HEK293 (cell line): ENCODE results near the gene DNAH1.

Source experiments
- CTCF ChIA-PET: fragments of 350-600 bp; formaldehyde crosslinking; extraction: SDS; loops from one replicate; lab custom pipeline; 2021; ENCODE audit warnings: antibody characterized with exemption; lab: Yijun Ruan, JAX
- POLR2A ChIA-PET: fragments of 300-600 bp; formaldehyde crosslinking; extraction: SDS; loops from one replicate; lab custom pipeline; 2020; ENCODE audit warnings: antibody characterized with exemption, inconsistent platforms; lab: Yijun Ruan, JAX
- H3K27ac ChIP-seq: fragments of 200-500 bp; sonication (Bioruptor generic); 2 replicates; pipeline ENCODE4 v1.5.1; 2014; ENCODE audit warnings: low read depth, low read length, control low read depth, inconsistent platforms; ENCODE audit errors: extremely low read depth
- H3K36me3 ChIP-seq, 2 experiments: fragments of 200-500 bp in 1 of 2; sonication (Bioruptor generic) in 1 of 2; 1 replicate in 1 of 2; 2 replicates in 1 of 2; pipeline ENCODE4 v1.5.1; 2014 to 2017; ENCODE audit warnings: inconsistent platforms in 2 of 2, low read length in 2 of 2; ENCODE audit not compliant: control insufficient read depth in 2 of 2, insufficient read depth in 1 of 2
- H3K4me1 ChIP-seq: fragments of 200-500 bp; sonication (Bioruptor generic); 2 replicates; pipeline ENCODE4 v1.5.1; 2014; ENCODE audit warnings: mild to moderate bottlenecking, low read length, inconsistent platforms; ENCODE audit not compliant: control insufficient read depth, insufficient read depth
- H3K4me3 ChIP-seq: 2 replicates; pipeline ENCODE4 v1.5.1; 2011; ENCODE audit warnings: low read depth, mild to moderate bottlenecking, control low read depth, low read length, moderate library complexity
- H3K9me3 ChIP-seq: fragments of 200-500 bp; sonication (Bioruptor generic); 2 replicates; pipeline ENCODE4 v1.5.1; 2014; ENCODE audit warnings: low read depth, low read length, inconsistent platforms; ENCODE audit not compliant: control insufficient read depth, insufficient read depth
- GFI1B ChIP-seq: fragments of 450-650 bp; formaldehyde crosslinking; IDR thresholded peaks from 2 replicates; pipeline ENCODE4 v1.5.1; 2016; ENCODE audit warnings: missing biosample characterization, missing genetic modification characterization
- HOXA7 ChIP-seq: sonication (generic); formaldehyde crosslinking; IDR thresholded peaks from 2 replicates; pipeline ENCODE4 v1.8.1; 2022; ENCODE audit warnings: missing genetic modification reagents, borderline replicate concordance
- SP3 ChIP-seq: fragments of 450-650 bp; formaldehyde crosslinking; IDR thresholded peaks from 2 replicates; pipeline ENCODE4 v1.5.1; 2016; ENCODE audit warnings: missing biosample characterization, missing genetic modification characterization
- YY1 ChIP-seq: fragments of 450-650 bp; formaldehyde crosslinking; IDR thresholded peaks from 2 replicates; pipeline ENCODE4 v1.5.1; 2018; ENCODE audit warnings: missing biosample characterization, missing genetic modification characterization
- ZBTB20 ChIP-seq: fragments of 450-650 bp; formaldehyde crosslinking; IDR thresholded peaks from 2 replicates; pipeline ENCODE4 v1.5.1; 2016; ENCODE audit warnings: missing biosample characterization, missing genetic modification characterization
- ZBTB48 ChIP-seq: fragments of 450-650 bp; formaldehyde crosslinking; IDR thresholded peaks from 2 replicates; pipeline ENCODE4 v1.5.1; 2016; ENCODE audit warnings: missing biosample characterization, missing genetic modification characterization
- ZFP3 ChIP-seq: fragments of 450-650 bp; formaldehyde crosslinking; IDR thresholded peaks from 2 replicates; pipeline ENCODE4 v1.5.1; 2016; ENCODE audit warnings: low read depth, missing biosample characterization, missing genetic modification characterization
- ZNF114 ChIP-seq: fragments of 450-650 bp; formaldehyde crosslinking; IDR thresholded peaks from 2 replicates; pipeline ENCODE4 v1.5.0; 2017; ENCODE audit warnings: missing biosample characterization, missing genetic modification characterization
- ZNF146 ChIP-seq: fragments of 450-650 bp; formaldehyde crosslinking; IDR thresholded peaks from 2 replicates; pipeline ENCODE4 v1.5.1; 2016; ENCODE audit warnings: missing biosample characterization, missing genetic modification characterization
- ZNF169 ChIP-seq: fragments of 450-650 bp; formaldehyde crosslinking; IDR thresholded peaks from 2 replicates; pipeline ENCODE4 v1.5.1; 2016; ENCODE audit warnings: missing biosample characterization, missing genetic modification characterization
- ZNF335 ChIP-seq: fragments of 450-650 bp; formaldehyde crosslinking; conservative IDR thresholded peaks from 2 replicates; pipeline ENCODE4 v1.5.1; 2016; ENCODE audit warnings: missing biosample characterization, missing genetic modification characterization
- ZNF354C ChIP-seq: fragments of 450-650 bp; formaldehyde crosslinking; IDR thresholded peaks from 2 replicates; pipeline ENCODE4 v1.5.1; 2016; ENCODE audit warnings: missing biosample characterization, missing genetic modification characterization, low read depth, borderline replicate concordance
- ZNF48 ChIP-seq: fragments of 450-650 bp; formaldehyde crosslinking; IDR thresholded peaks from 2 replicates; pipeline ENCODE4 v1.5.1; 2016; ENCODE audit warnings: missing biosample characterization, missing genetic modification characterization
- ZNF548 ChIP-seq: fragments of 450-650 bp; formaldehyde crosslinking; IDR thresholded peaks from 2 replicates; pipeline ENCODE4 v1.5.1; 2016; ENCODE audit warnings: missing biosample characterization, missing genetic modification characterization
- ZNF596 ChIP-seq: fragments of 450-650 bp; IDR thresholded peaks from 2 replicates; pipeline ENCODE4 v1.5.0; 2018; ENCODE audit warnings: missing biosample characterization, mild to moderate bottlenecking, missing genetic modification characterization, moderate library complexity
- ZNF664 ChIP-seq: fragments of 450-650 bp; formaldehyde crosslinking; IDR thresholded peaks from 2 replicates; pipeline ENCODE4 v1.5.1; 2016; ENCODE audit warnings: missing biosample characterization, missing genetic modification characterization
- ZNF76 ChIP-seq: fragments of 450-650 bp; formaldehyde crosslinking; IDR thresholded peaks from 2 replicates; pipeline ENCODE4; 2016; ENCODE audit warnings: low read depth, missing biosample characterization, missing genetic modification characterization, borderline replicate concordance
- ZNF776 ChIP-seq: fragments of 450-650 bp; formaldehyde crosslinking; IDR thresholded peaks from 2 replicates; pipeline ENCODE4 v1.5.0; 2017; ENCODE audit warnings: missing biosample characterization, missing genetic modification characterization, borderline replicate concordance
- ZNF777 ChIP-seq: fragments of 450-650 bp; formaldehyde crosslinking; IDR thresholded peaks from 2 replicates; pipeline ENCODE4 v1.5.1; 2017; ENCODE audit warnings: missing biosample characterization, missing genetic modification characterization, borderline replicate concordance
- ZSCAN16 ChIP-seq: fragments of 450-650 bp; formaldehyde crosslinking; IDR thresholded peaks from 2 replicates; pipeline ENCODE4 v1.5.1; 2016; ENCODE audit warnings: missing biosample characterization, missing genetic modification characterization
- TF ChIP-seq, protein P1 (sequence below): fragments of 450-650 bp; formaldehyde crosslinking; IDR thresholded peaks from 2 replicates; pipeline ENCODE4 v1.5.1; 2016; ENCODE audit warnings: missing biosample characterization, missing genetic modification characterization, borderline replicate concordance
- TF ChIP-seq, protein P2 (sequence below): fragments of 450-650 bp; formaldehyde crosslinking; IDR thresholded peaks from 2 replicates; pipeline ENCODE4 v1.5.1; 2016; ENCODE audit warnings: missing biosample characterization, missing genetic modification characterization
- TF ChIP-seq, protein P3 (sequence below): fragments of 450-650 bp; formaldehyde crosslinking; IDR thresholded peaks from 2 replicates; pipeline ENCODE4 v1.5.1; 2016; ENCODE audit warnings: missing biosample characterization, missing genetic modification characterization
- TF ChIP-seq, protein P4 (sequence below): fragments of 450-650 bp; formaldehyde crosslinking; IDR thresholded peaks from 2 replicates; pipeline ENCODE4 v1.5.1; 2016; ENCODE audit warnings: missing biosample characterization, missing genetic modification characterization

Gene DNAH1

DNA sequence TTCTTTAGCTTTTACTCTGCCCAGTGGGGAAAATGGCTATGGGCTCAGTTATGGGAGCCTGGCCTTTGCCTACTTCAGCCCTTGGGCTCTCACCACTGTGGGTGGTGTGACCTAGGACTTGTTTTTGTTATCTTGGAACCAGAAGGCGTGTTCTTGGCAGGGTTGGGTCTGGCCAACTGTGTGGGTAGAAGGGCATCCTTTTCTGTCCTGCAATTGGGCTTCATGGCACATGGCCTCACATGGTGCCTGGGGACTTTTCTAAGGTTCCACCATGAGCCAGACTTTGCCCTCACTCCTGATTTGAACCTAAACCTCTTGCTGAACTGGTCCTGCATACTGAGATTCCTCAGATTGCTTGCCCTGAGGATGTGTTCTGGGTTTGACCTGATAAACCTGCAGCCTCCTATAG is 26.8 kb upstream of the DNAH1 start:
- POLR2A ChIA-PET = no interaction called here
- no peaks in the 10 kb centered on the region for H3K4me1 ChIP-seq
- H3K4me3 ChIP-seq = no peak overlapping the region
- TF ChIP-seq YY1 = no peak
- TF ChIP-seq ZBTB48 (tag by site-specific recombination) = no peak
- no peak for TF ChIP-seq ZNF596 (tag by site-specific recombination)
- TF ChIP-seq ZNF776 (tag by site-specific recombination) = no peak
- no peak for TF ChIP-seq ZNF48
- no peak for TF ChIP-seq HOXA7 (CRISPR knock-in tag)
- TF ChIP-seq ZNF354C (tag by site-specific recombination) = no peak
- no peak for TF ChIP-seq ZBTB20
- no peak for TF ChIP-seq ZNF114 (tag by site-specific recombination)
- H3K27ac ChIP-seq = no peak overlapping the region
- H3K9me3 ChIP-seq = no peaks in the 10 kb centered on the region
- CTCF ChIA-PET = interaction anchor here (0.7 to 1.5 kb wide), 4 partner anchors 10 to 69 kb away, joined by 4 to 11 read pairs (median 4); no protein-coding TSS in a partner anchor
- peaks cover 0 to 22% of the 10 kb centered on the region in 2 experiments; a peak in 1 of 3 replicates for H3K36me3 ChIP-seq

DNA sequence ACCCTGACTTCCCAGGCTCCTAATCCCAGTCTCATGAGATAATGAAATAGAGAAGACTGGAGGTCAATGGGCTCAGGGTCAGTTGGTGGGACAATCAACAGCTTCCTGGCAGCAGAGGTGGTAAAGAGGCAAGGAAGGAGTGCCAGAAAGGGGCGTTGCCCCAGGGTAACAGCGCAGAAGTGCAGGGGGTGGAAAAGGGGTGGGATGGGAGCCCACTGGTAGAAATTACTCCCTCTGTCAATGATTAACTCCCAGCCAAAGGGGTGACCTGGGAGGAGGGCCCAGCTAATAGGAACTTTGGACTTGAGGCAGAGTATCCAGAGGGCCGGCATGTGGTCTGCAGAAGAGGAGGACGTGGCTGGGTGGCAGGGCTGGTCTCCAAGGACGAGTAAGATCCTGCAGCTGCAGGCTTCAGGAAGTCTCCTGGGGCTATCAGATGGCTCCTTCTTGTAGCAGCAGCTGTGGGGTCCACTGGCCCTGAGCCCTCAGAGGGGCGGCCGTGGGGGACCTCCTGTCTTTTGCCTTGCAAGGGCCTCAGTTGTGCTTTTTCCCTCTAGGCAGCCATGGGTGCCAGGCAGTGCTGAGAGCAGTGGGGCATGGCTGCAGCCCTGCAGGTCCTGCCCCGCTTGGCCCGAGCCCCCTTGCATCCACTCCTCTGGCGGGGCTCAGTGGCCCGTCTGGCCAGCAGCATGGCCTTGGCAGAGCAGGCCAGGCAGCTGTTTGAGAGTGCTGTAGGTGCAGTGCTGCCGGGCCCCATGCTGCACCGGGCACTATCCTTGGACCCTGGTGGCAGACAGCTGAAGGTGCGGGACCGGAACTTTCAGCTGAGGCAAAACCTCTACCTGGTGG is 26.1 kb upstream of the DNAH1 start:
- TF ChIP-seq ZNF777 (tag by site-specific recombination) = no peak
- no peak for TF ChIP-seq ZNF146
- no peak for TF ChIP-seq ZNF76 (tag by site-specific recombination)
- no peak for TF ChIP-seq ZNF548
- TF ChIP-seq, protein P1, sequence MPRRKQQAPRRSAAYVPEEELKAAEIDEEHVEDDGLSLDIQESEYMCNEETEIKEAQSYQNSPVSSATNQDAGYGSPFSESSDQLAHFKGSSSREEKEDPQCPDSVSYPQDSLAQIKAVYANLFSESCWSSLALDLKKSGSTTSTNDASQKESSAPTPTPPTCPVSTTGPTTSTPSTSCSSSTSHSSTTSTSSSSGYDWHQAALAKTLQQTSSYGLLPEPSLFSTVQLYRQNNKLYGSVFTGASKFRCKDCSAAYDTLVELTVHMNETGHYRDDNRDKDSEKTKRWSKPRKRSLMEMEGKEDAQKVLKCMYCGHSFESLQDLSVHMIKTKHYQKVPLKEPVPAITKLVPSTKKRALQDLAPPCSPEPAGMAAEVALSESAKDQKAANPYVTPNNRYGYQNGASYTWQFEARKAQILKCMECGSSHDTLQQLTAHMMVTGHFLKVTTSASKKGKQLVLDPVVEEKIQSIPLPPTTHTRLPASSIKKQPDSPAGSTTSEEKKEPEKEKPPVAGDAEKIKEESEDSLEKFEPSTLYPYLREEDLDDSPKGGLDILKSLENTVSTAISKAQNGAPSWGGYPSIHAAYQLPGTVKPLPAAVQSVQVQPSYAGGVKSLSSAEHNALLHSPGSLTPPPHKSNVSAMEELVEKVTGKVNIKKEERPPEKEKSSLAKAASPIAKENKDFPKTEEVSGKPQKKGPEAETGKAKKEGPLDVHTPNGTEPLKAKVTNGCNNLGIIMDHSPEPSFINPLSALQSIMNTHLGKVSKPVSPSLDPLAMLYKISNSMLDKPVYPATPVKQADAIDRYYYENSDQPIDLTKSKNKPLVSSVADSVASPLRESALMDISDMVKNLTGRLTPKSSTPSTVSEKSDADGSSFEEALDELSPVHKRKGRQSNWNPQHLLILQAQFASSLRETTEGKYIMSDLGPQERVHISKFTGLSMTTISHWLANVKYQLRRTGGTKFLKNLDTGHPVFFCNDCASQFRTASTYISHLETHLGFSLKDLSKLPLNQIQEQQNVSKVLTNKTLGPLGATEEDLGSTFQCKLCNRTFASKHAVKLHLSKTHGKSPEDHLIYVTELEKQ (tag by site-specific recombination) = no peak
- no peak for TF ChIP-seq ZNF169 (tag by site-specific recombination)
- TF ChIP-seq ZFP3 = no peak
- TF ChIP-seq SP3 = no peak
- no peak for TF ChIP-seq ZNF664 (tag by site-specific recombination)
- TF ChIP-seq, protein P2, sequence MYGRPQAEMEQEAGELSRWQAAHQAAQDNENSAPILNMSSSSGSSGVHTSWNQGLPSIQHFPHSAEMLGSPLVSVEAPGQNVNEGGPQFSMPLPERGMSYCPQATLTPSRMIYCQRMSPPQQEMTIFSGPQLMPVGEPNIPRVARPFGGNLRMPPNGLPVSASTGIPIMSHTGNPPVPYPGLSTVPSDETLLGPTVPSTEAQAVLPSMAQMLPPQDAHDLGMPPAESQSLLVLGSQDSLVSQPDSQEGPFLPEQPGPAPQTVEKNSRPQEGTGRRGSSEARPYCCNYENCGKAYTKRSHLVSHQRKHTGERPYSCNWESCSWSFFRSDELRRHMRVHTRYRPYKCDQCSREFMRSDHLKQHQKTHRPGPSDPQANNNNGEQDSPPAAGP (tag by site-specific recombination) = no peak
- TF ChIP-seq, protein P3, sequence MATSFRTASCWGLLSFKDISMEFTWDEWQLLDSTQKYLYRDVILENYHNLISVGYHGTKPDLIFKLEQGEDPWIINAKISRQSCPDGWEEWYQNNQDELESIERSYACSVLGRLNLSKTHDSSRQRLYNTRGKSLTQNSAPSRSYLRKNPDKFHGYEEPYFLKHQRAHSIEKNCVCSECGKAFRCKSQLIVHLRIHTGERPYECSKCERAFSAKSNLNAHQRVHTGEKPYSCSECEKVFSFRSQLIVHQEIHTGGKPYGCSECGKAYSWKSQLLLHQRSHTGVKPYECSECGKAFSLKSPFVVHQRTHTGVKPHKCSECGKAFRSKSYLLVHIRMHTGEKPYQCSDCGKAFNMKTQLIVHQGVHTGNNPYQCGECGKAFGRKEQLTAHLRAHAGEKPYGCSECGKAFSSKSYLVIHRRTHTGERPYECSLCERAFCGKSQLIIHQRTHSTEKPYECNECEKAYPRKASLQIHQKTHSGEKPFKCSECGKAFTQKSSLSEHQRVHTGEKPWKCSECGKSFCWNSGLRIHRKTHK (tag by site-specific recombination) = no peak
- TF ChIP-seq ZNF335 (tag by site-specific recombination) = no peak
- TF ChIP-seq, protein P4, sequence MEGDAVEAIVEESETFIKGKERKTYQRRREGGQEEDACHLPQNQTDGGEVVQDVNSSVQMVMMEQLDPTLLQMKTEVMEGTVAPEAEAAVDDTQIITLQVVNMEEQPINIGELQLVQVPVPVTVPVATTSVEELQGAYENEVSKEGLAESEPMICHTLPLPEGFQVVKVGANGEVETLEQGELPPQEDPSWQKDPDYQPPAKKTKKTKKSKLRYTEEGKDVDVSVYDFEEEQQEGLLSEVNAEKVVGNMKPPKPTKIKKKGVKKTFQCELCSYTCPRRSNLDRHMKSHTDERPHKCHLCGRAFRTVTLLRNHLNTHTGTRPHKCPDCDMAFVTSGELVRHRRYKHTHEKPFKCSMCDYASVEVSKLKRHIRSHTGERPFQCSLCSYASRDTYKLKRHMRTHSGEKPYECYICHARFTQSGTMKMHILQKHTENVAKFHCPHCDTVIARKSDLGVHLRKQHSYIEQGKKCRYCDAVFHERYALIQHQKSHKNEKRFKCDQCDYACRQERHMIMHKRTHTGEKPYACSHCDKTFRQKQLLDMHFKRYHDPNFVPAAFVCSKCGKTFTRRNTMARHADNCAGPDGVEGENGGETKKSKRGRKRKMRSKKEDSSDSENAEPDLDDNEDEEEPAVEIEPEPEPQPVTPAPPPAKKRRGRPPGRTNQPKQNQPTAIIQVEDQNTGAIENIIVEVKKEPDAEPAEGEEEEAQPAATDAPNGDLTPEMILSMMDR (tag by site-specific recombination) = no peak
- no peak for TF ChIP-seq ZSCAN16 (tag by site-specific recombination)
- no peak for TF ChIP-seq GFI1B
- TF ChIP-seq, all 188 proteins: peak for 0
- POLR2A ChIA-PET = no interaction called here
- Histone ChIP-seq H3K27ac (no peak overlapping the region), H3K9me3 (no peaks in the 10 kb centered on the region), H3K36me3 (peaks cover 0 to 22% of the 10 kb centered on the region in 2 experiments; a peak in 1 of 3 replicates), H3K4me3 (no peak overlapping the region), H3K4me1 (no peaks in the 10 kb centered on the region)
- CTCF ChIA-PET = interaction anchor here (0.6 to 3.0 kb wide), 4 partner anchors 11 to 69 kb away, joined by 3 to 33 read pairs (median 4); no protein-coding TSS in a partner anchor
